D341Med (cell line): ENCODE data around the gene KCNN1.
A peak's percentile ranks its signal among the peaks of the same experiment; 100 is the strongest.
"Not testable (repeated sequence)": the region's sequence is repeated elsewhere in the genome, so short reads cannot be mapped to it uniquely, and the experiment has no call there.

Source experiments
- DNase-seq: peaks from one replicate; pipeline ENCODE4 v3.0.0; 2012; ENCODE audit warnings: low spot score

The KCNN1 gene

DNA sequence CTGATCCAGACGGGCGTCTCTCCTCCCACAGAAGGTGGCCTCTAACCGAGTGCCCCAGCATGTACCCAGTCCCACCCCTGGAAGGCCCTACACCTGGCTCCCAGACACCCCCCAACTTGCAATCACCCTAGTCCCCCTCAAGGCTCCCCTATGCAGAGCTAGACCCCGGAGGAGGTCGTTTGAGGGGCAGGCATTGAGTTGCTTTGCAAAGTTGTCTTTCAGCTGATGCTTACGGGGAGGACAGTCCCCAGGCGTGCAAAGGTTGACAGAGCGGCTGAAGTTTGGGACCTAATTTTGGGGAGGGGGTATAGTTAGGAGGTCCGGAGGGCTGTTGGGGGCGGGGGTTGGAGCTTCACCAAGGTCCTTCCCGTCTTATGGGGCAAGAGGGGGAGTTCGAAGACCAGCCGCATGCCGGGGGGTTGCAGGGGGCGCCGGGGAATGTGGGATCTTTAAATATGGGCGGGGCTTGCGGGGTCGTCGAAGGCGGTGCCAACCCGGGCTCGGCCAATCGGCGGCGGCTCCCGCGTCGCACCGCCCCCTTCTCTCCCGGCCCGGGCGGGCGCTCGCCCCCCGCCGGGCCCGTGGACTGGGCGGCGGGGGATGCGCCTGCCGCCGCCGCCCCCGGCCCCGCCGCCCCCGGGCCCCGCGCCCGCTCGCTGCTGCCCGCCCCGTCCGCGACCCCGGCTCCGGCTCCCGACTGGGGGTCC, at the start of gene KCNN1:
TSS of gene KCNN1 (plus strand) at position 558 of the 707 bp plus-strand sequence. CDS start 6,782 bp downstream, outside the sequence.
- DNase-seq = peak; percentile 98

DNA sequence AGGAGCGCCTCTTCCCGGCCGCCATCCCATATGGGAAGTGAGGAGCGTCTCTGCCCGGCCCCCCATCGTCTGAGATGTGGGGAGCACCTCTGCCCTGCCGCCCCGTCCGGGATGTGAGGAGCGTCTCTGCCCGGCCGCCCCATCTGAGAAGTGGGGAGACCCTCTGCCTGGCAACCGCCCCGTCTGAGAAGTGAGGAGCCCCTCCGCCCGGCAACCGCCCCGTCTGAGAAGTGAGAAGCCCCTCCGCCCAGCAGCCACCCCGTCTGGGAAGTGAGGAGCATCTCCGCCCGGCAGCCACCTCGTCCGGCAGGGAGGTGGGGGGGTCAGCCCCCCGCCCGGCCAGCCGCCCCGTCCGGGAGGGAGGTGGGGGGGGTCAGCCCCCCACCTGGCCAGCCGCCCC, 48.8 kb upstream of the KCNN1 start:
- not testable (repeated sequence) for DNase-seq

DNA sequence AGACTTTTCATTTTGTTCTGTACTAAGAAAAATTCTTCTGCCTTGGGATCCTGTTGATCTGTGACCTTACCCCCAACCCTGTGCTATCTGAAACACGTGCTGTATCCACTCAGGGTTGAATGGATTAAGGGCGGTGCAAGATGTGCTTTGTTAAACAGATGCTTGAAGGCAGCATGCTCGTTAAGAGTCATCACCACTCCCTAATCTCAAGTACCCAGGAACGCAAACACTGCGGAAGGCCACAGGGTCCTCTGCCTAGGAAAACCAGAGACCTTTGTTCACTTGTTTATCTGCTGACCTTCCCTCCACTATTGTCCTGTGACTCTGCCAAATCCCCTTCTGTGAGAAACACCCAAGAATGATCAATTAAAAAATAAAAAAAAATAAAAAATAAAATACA, 47.8 kb upstream of the KCNN1 start:
- not testable (repeated sequence) for DNase-seq

DNA sequence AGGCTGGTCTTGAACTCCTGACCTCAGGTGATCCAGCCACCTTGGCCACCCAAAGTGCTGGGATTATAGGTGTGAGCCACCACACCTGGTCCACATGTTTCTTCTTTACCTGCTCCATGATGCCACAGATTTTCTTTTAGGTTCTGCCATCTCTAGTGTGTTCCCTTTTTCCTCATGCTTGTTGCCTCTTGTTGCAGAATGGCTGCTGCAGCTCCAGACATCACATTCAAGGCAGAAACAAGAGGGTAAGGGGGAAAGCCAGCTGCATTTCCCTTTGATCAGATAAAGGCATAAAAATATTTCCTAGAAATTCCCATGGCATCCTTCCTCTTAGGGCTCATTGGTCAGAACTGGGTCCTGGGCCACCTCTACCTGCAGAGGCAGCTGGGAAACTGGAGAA, 46.4 kb upstream of the KCNN1 start:
- DNase-seq = no peak

DNA sequence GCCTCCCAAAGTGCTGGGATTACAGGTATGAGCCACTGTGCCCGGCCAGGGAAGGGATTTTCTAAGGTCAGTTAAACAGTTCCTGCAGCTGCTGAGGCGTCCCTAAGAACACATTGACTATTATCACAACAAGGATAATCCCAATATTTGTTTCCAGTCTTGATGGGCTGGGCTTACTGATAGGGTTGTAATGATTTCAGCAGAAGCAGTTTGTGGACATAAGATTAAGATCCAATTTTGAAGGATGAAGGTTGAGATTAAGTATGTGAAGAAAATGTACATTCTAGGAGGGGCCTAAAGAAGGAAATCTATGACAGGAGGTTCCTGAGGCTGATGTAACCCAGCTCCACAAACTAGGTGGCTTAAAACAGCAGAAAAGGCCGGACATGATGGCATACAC, 44.8 kb upstream of the KCNN1 start:
- no peak for DNase-seq

DNA sequence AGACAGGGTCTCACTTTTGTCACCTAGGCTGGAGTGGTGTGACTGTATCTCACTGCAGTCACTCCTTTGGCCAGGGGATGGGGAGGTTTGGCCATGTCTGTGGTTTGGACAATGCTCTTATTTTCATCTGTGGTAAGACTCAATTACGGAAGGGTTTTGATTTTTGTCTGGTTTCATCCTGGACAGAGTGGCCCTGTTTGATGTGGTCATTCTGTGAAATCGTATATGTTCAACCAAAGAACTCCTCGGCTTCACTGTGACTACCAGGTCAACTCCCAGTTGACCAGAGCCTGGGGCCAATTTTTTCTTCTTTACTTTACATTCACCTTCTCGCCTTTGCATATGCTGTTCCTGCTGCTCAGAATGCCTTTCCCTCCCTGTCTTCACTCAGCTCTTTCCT, 40.9 kb upstream of the KCNN1 start:
- no peak for DNase-seq

DNA sequence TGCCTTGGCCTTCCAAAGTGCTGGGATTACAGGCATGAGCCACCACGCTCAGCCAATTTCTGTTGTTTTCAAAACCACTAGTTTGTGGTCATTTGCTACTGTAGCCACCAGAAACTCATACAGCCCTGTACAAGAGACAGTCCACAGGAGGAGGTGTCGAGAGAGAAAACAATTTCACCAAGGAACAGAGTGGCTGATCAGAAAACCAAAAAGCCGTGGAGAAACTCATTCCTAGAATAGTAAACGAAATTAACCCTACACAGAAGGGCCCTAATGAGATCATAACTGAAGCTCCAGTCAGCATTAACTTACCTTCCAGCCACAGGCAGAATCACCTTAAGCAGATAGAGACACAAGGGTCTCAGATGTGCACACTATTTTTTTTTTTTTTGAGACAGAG, 37.9 kb upstream of the KCNN1 start:
- DNase-seq = no peak

DNA sequence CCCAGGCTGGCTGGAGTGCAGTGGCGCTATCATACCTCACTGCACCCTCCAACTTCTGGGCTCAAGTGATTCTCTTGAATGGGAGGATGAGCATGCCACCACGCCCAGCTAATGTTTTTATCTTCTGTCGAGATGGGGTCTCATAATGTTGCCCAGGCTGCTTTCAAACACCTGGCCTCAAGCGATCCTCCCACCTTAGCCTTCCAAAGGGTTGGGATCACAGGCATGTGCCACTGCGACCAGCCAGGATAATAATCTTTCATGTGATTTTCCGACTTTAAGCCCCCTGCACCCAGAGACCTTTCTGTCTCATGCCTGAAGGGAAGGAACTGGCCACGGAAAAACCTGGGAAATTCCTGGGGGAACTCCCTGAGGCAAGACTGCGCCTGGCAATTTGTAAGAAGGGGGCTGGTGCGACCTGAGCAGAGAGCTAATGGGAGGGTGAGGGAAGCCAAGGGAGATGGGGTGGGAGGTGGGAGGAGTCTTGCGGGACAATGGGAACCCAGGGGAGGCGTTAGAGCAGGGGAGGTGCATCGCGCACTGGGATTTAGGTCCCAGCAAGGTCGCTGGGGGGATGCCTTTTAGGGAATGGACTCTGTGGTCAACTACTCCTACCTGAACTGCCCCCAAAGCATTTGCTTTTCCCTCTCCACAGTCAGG, 35.2 kb upstream of the KCNN1 start:
- no peak for DNase-seq

DNA sequence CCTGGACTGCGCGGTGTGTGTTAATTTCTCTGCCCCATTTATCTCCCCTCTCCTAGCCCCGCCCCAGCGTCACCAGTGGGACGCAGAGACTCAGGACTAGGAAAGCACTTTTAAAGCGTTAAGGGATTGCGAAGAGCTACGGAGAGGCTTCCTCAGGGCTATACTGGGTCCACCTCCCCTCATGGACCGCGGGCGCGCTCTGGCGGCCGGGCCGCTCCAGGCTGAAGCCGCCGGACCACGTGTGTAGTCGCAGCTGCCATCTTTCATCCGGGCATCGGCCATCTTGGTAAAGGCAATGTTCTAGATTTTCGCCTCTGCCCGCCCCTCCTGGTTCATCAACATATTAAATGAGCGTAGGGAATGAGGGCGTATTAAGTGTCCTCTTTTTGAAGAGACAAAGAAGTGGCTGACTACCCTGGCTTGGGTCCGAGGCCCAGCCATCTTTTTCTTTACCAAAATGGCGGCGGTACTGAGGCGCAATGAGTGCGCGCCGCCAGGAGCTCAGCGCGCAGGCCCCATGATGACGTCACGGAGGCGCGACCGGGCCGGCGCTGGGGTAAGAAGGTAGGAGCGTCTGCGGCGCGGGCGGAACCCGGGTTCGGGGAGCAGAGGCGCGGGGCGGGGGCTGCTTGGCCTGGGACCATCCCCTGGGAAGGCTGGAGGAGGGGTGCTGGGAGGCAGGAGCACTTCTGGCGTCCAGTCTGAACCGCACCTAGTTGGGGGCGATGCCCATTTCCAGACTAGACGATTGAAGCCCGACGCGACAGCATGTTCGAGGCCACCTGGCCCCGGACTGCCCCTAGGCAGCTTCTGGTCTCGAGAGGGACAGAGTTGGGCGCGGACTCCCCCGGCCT, 34.2 kb upstream of the KCNN1 start, which contains the start of gene CCDC124:
TSS of gene CCDC124 (plus strand) at position 531 of the 854 bp plus-strand sequence. CDS start 3,406 bp downstream, outside the sequence.
- peak; percentile 97 for DNase-seq

DNA sequence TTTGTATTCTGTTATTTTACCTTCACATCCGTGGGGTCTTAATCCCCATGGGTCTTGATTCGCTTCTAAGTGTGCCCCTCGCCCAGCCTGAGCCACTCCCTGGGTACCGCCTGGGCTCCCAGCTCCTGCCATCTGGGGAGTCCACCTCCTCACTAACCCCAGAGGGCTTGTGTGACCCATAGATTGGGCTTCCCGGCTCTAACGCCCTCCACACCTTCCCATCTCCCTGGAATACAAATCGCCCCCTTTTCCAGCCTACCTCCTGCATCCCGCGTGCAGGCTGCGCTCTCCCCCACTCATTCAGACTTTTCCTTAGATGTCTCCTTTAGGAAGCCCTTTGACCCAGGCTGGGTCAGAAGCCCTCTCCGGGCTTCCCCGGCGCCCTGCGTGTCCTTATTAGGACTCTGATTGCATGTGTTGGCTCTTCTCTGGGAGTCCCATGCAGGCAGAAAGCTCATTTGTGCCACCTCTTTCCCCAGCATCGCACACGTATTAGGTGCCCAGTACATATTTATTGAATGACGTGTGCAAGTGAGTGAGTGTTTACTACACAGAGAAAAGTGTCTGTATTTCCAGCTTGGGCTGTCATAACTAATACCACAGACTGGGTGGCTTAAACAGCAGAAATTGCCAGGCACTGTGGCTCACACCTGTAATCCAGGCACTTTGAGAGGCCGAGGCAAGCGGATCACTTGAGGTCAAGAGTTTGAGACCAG, 33.3 kb upstream of the KCNN1 start:
- no peak for DNase-seq

DNA sequence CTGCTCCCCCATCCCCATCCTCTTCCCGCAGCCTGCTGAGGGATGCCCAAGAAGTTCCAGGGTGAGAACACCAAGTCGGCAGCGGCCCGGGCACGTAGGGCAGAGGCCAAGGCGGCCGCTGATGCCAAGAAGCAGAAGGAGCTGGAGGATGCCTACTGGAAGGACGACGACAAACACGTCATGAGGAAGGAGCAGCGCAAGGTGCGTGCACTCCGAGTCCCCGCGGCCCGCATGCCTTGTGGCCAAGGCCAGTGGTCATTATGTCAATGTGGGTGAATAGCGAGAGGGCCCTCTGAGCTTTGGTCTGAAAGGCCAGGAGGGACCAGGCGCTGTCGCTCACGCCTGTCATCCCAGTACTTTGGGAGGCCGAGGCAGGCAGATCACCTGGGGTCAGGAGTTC, 30.5 kb upstream of the KCNN1 start:
- DNase-seq = no peak

DNA sequence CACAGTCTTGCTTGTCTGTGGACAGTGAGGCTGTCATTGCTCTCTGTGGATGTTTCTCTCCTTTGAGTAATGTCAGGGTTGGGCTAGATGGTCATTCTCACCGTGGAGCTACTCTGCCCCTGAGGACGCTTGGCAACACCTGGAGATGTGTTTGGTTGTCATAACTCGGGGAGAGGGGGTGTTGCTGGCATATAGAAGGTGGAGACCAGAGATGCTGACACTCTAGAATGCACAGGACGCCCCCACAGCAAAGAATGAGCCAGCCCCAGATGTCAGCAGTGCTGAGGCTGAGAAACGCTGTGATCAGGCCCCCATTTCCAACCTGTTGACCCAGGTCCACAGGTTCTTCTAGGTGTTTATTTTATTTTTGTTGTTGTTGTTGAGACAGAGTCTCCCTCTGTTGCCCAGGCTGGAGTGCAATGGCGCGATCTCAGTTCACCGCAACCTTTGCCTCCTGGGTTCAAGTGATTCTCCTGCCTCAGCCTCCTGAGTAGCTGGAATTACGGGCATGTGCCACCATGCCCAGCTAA, 29.5 kb upstream of the KCNN1 start:
- no peak for DNase-seq

DNA sequence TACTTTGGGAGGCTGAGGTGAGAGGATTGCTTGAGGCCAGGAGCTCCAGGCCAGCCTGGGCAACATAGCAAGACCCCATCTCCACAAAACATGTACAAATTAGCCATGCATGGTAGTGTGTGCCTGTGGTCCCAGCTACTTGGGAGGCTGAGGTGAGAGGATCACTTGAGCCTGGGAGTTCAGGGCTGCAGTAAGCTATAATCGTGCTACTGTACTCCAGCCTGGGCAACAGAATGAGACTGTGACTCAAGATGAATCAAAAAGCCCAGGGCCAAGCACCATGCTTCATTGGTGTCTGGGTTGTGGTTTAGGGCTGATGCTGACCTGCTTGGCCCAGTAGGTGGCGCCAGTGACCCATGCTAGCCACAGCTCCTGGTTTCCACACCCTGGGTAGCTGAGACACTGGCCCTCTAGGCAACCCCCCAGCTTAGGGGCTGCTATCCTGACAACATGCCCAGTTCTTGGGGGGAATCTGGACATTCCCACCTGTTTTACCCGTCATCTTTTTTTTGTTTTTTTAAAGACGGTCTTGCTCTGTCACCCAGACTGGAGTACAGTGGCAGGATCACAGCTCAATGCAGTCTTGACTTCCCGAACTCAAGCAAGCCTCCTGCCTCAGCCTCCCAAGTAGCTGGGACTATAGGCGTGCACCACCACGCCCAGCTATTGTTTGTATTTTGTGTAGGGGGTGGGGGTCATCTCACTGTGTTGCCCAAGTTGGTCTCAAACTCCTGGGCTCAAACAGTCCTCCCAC, 28.6 kb upstream of the KCNN1 start:
- DNase-seq = peak; percentile 87

DNA sequence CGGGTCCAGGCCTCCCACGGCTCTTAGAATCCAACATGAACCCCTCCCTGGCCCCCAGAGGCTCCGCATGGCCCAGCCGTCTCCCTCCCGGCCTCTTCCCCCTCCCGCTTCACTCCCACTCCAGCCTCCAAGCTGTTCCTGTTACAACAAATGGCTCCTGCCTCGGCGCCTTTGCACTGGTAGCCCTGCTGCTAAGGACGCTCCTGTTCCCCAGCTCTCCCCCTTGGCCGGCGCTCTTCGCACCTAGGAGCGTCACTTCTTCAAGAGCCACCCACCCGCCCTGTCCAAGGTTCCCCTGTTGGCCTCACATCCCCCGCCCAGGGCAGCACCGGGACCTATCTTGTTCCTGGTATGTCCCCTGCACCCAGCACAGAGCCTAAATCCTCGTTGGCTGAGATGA, 24.7 kb upstream of the KCNN1 start:
- no peak for DNase-seq

DNA sequence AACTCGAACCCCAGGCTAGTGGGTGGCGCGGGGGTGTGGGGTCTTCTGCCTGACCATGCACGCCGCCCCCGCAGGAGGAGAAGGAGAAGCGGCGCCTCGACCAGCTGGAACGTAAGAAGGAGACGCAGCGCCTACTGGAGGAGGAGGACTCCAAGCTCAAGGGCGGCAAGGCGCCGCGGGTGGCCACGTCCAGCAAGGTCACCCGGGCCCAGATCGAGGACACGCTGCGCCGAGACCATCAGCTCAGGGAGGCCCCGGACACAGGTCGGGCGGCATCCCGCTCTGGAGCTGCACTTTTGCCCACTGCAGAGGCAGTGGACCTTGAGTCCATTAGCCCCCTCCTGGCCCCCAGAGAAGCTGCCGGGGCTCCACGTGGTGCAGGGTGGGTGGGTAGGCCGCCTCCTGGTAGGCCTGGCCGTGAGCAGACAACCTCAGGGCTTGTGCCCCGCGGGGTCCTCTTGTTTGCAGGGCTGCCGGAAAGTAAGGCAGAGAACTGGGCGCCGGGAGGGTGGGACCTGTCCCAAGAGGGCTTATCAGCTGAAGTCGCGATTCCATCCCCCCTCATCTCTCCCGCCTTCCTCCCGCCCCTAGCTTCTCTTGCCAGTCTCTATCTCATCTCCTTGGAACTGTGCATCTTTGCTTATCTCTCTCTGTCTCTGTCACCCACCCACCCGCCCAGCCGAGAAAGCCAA, 24.2 kb upstream of the KCNN1 start:
- no peak for DNase-seq

DNA sequence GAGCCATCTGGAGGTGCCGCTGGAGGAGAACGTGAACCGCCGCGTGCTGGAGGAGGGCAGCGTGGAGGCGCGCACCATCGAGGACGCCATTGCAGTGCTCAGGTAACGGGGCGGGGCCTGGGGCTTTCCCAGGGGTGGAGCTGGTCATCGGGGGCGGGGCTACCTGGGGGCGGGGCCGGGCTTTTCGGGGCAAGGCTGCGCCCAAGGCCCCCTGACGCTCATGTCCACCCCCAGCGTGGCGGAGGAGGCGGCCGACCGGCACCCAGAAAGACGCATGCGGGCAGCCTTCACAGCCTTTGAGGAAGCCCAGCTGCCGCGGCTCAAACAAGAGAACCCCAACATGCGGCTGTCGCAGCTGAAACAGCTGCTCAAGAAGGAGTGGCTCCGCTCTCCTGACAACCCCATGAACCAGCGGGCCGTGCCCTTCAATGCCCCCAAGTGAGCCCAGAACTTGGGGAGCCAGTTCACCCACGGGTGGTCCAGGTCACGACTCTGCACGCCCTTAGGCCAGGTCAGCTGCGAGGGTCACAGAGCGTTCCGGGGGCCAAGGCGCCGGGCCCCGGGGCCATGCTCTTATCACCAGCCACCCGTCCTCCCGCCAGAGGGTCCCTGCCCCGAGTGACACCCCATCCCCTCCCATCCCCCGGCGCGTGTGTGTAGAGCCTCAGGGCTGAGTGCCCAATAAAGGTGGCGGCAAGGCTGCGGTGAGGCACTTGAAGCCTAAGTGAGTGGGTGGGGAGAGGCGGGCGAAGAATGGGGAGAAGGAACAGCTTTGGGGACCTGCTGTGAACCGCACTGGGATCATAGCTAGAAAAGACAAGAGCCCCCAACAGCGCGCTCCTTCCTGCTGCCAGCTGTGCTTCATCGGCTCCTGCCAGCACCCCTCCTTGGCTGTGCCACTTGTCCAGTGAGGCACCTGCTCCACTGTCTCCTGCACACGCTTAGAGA, 23.4 kb upstream of the KCNN1 start:
- DNase-seq = no peak

DNA sequence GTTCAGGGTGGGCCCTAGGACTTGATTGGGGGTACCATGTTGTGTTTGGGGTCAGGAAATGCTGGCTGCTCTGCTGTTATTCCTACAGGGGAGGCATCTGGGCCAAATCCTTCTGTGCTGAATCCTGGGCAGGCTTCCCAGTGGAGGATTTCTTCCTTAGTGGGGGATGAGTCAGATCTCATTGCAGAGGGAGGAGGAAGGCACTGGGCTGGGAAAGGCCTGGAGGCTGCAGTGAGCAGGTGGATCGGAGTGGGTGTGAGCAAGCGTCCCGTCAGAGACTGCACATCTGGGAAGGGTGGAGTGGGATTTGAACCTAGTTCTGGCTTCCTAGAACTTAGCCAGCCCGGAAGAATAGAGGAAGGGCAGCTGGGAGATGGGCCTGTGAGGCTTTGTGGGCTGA, 22.6 kb upstream of the KCNN1 start:
- no peak for DNase-seq

DNA sequence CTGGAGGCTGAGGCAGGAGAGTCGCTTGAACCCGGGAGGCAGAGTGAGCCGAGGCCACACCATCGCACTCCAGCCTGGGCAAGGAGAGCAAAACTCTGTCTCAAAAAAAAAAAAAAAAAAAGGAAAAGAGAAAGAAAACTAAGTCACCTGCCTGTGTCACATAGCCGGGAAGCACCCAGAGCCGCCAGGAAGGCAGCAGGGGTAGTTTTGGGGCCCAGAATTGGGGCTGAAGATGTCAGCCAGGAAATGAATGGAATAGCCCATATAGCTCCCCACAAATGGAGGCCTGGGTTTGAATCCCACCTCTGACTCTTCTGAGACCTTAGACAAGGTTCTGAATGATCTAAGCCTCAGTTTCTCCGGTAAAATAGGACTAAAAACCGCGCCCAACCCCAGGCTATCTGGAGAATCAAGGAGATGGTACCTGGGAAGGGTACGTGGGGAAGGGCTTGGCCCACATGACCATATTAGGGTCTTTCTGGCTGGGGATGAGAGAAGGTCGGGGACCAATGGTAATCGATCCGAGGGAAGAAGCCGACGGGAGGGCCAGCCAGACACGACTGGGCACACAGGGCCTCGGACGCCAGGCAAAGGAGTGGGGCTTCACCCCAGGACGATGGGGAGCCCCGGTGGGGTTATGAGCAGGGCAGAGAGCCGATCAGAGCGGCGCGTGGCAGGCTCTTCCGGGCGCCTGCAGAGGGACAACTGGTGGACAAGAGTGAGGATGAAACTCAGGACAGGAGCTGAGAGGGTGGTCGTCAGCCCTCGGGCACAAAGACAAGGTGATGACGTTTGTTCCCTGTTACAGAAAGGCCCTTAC, 19.7 kb upstream of the KCNN1 start:
- no peak for DNase-seq
